ENCODE results near the gene CLASRP.
A peak's percentile ranks its signal among the peaks of the same experiment; 100 is the strongest.

The CLASRP gene

GRCh38 chr19:45023048-45023447 lies 15.8 kb upstream of the CLASRP start:
- no peak for DNase-seq

GRCh38 chr19:45025264-45025663 lies 13.6 kb upstream of the CLASRP start:
- no peak for DNase-seq

GRCh38 chr19:45027371-45027770 lies 11.5 kb upstream of the CLASRP start:
- no peak for DNase-seq

- DNase-seq, result no peak
Measured at GRCh38 chr19:45030825-45031224, 8.0 kb upstream of the CLASRP start.

- no peak for DNase-seq
Measured at GRCh38 chr19:45032421-45032820, 6.4 kb upstream of the CLASRP start.

GRCh38 chr19:45035755-45036154 lies 3.1 kb upstream of the CLASRP start:
- DNase-seq, result no peak

- no peak for DNase-seq
Measured at GRCh38 chr19:45037393-45038169, 1.3 kb upstream of the CLASRP start.

- no peak for DNase-seq
Measured at GRCh38 chr19:45040059-45040771, 1.4 kb downstream of the CLASRP start.

GRCh38 chr19:45041125-45041524 lies 2.3 kb downstream of the CLASRP start:
- no peak for DNase-seq

GRCh38 chr19:45045671-45046353 lies 7.0 kb downstream of the CLASRP start:
- no peak for DNase-seq

- no peak for DNase-seq
Measured at GRCh38 chr19:45046355-45046754, 7.5 kb downstream of the CLASRP start.

GRCh38 chr19:45047188-45047797 lies 8.4 kb downstream of the CLASRP start:
- DNase-seq, result no peak

- DNase-seq, result no peak
Measured at GRCh38 chr19:45049073-45049736, 10.4 kb downstream of the CLASRP start.

GRCh38 chr19:45050036-45050435 lies 11.2 kb downstream of the CLASRP start:
- DNase-seq, result no peak

- no peak for DNase-seq
Measured at GRCh38 chr19:45051929-45052579, 13.2 kb downstream of the CLASRP start.

- DNase-seq, result no peak
Measured at GRCh38 chr19:45056831-45057230, 18.0 kb downstream of the CLASRP start.

- no peak for DNase-seq
Measured at GRCh38 chr19:45057444-45057843, 18.6 kb downstream of the CLASRP start.

GRCh38 chr19:45058622-45059159 lies 19.8 kb downstream of the CLASRP start:
- DNase-seq, result no peak

- peak; percentile 33 to 44 for DNase-seq
Measured at GRCh38 chr19:45059258-45059965, 20.6 kb downstream of the CLASRP start.

GRCh38 chr19:45061965-45062364 lies 23.1 kb downstream of the CLASRP start:
- no peak for DNase-seq

Data from NCI-H187 (cell line).